Fibroblast of mammary gland (primary cell): ENCODE results near the gene SAFB.

Source experiments
- DNase-seq: peaks from one replicate; pipeline ENCODE4 v3.0.0-alpha.2; 2010; ENCODE audit warnings: low read depth
- H3K4me3 ChIP-seq: 2 replicates; pipeline ENCODE4 v1.5.1; 2011; ENCODE audit warnings: low read depth, mild to moderate bottlenecking, low read length, moderate library complexity; ENCODE audit not compliant: control insufficient read depth
- TF ChIP-seq, protein P1 (sequence below): conservative IDR thresholded peaks from 2 replicates; pipeline ENCODE4 v1.5.1; 2011; ENCODE audit warnings: low read depth, low read length, inconsistent platforms; ENCODE audit not compliant: control insufficient read depth, insufficient read depth

The SAFB gene

DNA sequence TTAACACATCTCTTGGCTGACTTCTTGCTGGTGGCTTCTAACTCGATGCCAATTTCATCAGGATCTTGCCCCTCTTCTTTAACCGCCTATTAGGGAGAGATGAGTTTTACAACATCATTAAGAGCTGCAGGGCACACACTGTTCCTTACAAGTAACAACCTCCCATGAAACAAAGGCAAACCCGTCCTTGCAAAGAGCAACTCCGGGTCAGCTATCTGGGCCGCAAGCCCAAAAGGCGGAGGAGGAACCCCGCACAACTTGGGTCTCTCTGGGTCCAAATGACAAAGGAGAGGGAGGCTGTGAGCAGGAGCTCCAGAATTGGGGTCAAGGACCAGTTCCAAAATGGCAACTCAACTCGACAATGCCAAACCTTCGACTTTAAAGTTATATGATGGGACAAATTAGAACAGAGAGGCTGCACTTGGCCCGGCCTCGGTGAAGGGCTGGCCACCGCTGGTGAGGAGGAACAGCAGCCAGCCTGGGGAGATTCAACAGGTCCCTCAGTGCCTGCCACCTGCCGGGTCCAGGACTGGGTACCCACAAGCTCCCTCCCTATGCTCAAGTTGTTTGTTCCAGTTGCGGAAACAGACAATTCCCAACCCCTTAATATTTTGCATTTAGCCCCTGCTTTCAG lies 1.5 kb upstream of the SAFB start:
- H3K4me3 ChIP-seq = peak overlapping the region; percentile 97
- TF ChIP-seq, protein P1, sequence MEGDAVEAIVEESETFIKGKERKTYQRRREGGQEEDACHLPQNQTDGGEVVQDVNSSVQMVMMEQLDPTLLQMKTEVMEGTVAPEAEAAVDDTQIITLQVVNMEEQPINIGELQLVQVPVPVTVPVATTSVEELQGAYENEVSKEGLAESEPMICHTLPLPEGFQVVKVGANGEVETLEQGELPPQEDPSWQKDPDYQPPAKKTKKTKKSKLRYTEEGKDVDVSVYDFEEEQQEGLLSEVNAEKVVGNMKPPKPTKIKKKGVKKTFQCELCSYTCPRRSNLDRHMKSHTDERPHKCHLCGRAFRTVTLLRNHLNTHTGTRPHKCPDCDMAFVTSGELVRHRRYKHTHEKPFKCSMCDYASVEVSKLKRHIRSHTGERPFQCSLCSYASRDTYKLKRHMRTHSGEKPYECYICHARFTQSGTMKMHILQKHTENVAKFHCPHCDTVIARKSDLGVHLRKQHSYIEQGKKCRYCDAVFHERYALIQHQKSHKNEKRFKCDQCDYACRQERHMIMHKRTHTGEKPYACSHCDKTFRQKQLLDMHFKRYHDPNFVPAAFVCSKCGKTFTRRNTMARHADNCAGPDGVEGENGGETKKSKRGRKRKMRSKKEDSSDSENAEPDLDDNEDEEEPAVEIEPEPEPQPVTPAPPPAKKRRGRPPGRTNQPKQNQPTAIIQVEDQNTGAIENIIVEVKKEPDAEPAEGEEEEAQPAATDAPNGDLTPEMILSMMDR = no peak
- DNase-seq = no peak

DNA sequence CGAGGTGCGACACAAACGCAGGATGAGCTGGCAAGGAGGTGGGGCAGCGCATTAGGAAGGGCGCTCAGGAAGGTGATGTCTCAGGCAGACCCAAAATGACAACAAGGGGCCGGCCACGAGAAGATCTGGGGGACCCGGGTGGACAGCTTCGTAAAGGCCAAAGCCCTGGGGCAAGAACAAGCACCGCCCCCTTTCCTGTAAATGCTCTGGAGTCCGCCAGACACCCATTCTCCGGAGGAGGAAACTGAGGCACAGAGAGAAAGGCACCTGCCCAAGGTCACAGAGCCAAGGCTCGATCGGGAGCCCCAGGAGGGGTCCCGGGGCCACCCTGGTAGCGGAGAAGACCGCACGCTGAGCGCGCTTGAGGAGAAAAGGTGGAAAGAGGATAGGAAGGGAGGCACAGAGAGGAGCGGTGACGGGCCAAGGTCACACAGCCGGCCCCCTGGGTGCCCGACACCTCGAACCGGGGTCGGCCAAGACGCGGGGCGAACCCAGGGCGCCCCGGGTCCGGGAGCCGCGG lies 878 bp upstream of the SAFB start:
- peak overlapping the region; percentile 97 for H3K4me3 ChIP-seq
- DNase-seq = no peak
- TF ChIP-seq, protein P1 = no peak

DNA sequence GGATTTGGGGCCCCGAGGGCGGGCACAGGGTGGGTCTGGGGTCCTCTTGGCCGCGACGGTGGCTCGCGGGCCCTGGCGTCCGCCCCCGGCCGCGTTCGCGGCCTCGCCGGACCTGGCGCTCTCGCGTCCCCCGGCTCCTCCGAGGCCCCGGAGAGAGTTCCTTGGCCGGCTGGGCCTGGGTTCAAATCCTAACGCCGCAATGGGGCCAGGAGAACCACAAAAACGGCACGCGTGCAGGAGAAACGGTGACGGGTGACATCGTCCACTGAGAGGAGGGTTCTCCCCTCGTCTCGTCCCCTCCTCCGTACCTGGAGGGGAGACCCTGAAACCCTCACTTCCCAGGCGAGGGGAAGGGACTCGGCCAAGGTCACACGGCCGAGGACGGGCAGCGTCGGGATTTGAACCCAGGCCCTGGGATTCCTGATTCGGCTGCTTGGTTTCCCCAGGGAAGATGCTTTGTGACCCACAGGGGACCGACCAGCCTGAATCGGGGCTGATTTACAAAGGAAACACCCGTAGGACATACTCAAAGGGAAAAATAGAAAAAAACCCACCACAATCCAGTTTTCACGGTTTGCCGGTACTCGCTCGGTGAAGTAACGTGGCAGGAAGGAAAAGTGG lies 624 bp downstream of the SAFB start:
- H3K4me3 ChIP-seq = peak overlapping the region; percentile 97
- no peak for DNase-seq
- TF ChIP-seq, protein P1 = no peak

DNA sequence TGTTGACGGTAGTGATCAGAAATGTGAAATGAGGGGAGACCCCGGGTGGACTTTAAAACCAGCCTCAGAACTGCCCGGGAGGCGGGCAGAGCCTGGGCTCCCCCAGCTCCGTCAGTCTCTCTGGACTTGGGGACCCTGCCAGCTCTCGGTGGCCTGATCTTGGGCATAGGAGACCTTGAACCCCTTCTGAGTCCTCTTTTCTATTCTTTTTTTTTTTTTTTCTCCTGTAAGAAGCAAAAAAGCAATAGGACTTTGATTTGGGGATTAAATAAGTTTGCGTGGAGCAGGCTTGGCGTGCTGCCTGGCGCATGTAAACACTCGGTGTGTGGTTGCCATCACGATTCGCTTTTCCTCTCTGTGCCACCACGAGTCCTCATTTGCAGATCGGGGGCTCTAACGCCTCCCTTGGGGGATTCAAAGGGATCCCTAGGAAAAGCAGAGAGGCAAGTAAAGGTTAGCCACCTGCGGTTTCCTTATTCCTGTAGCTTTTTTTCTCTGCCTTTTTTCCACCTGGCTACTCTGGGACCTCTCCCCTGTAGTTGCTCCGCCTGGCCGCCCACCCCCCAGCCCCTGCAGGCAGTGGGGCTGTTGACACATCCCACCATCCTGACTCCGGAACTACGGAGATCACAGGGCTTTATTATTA lies 1.3 kb downstream of the SAFB start:
- TF ChIP-seq, protein P1 = no peak
- peak; percentile 47 for DNase-seq
- H3K4me3 ChIP-seq = peak overlapping the region; percentile 97

DNA sequence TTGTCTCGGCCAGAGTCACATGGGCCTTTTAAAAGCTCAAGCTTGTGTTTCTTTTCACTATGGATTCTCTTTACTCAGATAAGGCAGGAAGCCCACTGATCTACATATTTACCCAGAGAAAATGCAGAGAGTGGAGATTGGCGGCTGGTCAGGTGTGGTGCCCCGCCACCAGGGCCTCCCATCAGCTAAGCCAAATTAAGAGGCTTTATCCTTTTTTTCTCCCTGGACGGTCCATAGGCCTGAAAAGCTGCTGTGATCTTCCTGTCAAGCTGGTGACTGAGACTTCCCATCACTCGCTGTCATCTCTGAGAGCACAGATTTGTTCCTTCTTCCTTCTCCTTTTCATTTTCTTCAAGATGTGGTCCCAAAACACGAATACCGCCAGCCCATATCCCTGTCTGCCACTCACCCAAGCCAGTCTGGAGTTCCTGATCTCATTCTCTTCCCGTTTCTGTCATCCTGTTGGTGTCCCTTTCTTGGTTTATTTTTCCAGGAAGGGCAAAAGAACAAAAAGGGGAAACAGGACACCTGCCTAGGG lies 1.9 kb downstream of the SAFB start:
- no peak for DNase-seq
- peak overlapping the region; percentile 97 for H3K4me3 ChIP-seq
- TF ChIP-seq, protein P1 = no peak

DNA sequence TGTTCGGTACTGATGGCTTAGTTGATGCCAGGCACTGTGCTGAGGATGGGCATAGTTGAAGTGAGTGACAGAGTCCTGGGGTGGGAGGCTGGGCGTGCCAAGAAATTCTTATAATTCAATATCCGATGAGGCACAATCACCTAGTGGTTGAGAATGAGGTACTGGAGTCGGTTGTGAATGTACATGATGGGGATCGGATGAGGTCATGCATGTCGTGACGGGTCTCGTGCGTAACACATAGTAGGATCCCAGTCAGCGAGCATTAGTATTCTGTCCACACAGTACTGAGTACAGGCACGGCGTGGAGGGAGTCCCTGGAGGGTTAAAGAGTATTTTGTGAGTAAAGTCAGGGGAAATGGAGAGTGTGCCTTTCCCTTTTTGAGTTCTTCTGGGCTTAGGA lies 2.8 kb downstream of the SAFB start:
- TF ChIP-seq, protein P1 = no peak
- peak overlapping the region; percentile 3 for H3K4me3 ChIP-seq
- peak; percentile 64 for DNase-seq
